ENCODE results near the gene NR2C2. TPM values are rescaled to one million over a fixed set of nuclear protein-coding genes. Genes with fewer than 3 reads are reported as not detected.

The NR2C2 gene
- total RNA-seq, 2 donors from 2014 or later, result 41.8 to 43.6 TPM

GRCh38 chr3:15044326-15044725 is 96.9 kb downstream of the NR2C2 start:
- intact Hi-C loops (cut with DNase I, micrococcal nuclease), result no loop called here
- DNase-seq (no peak), ATAC-seq (no peak)

GRCh38 chr3:15045667-15046066 is 98.3 kb downstream of the NR2C2 start:
- ATAC-seq (no peak), DNase-seq (no peak)
- intact Hi-C loops (cut with DNase I, micrococcal nuclease), result no loop called here

GRCh38 chr3:15049584-15049983 is 102.2 kb downstream of the NR2C2 start:
- no peak for DNase-seq
- intact Hi-C loops (cut with DNase I, micrococcal nuclease), result no loop called here

GRCh38 chr3:15050405-15051092 is 103.2 kb downstream of the NR2C2 start:
- DNase-seq (no peak), ATAC-seq (no peak)
- intact Hi-C loops (cut with DNase I, micrococcal nuclease), result no loop called here

More at GRCh38 chr3:15049584-15049983, 102.2 kb downstream of the NR2C2 start:
- ATAC-seq, result no peak

- intact Hi-C loops (cut with DNase I, micrococcal nuclease), result no loop called here
- peak; percentile 88 for ATAC-seq
- peak; percentile 32 to 44 for DNase-seq
Measured at GRCh38 chr3:15051531-15051930, 104.1 kb downstream of the NR2C2 start.

- intact Hi-C loops (cut with DNase I, micrococcal nuclease), result no loop called here
- DNase-seq, result no peak
- no peak for ATAC-seq
Measured at GRCh38 chr3:15052335-15053242, 105.2 kb downstream of the NR2C2 start.

- no peak for DNase-seq
- no peak for ATAC-seq
- intact Hi-C loops (cut with DNase I, micrococcal nuclease), result no loop called here
Measured at GRCh38 chr3:15053541-15053940, 106.2 kb downstream of the NR2C2 start.

GRCh38 chr3:15055019-15055557 is 107.7 kb downstream of the NR2C2 start:
- ATAC-seq, result no peak
- intact Hi-C loops (cut with DNase I, micrococcal nuclease), result no loop called here
- peak in 1 of 2 donors; percentile 17 for DNase-seq

GRCh38 chr3:15056676-15057404 is 109.5 kb downstream of the NR2C2 start:
- ATAC-seq (peak; percentile 7), DNase-seq (no peak)
- intact Hi-C loops (cut with DNase I, micrococcal nuclease), result no loop called here

- DNase-seq, result no peak
- ATAC-seq, result no peak
- intact Hi-C loops (cut with DNase I, micrococcal nuclease), result no loop called here
Measured at GRCh38 chr3:15060029-15060428, 112.6 kb downstream of the NR2C2 start.

GRCh38 chr3:15063238-15063637 is 115.9 kb downstream of the NR2C2 start:
- intact Hi-C loops (cut with DNase I, micrococcal nuclease), result no loop called here
- no peak for DNase-seq

GRCh38 chr3:15063656-15064286 is 116.4 kb downstream of the NR2C2 start:
- ATAC-seq, result no peak
- intact Hi-C loops (cut with DNase I, micrococcal nuclease), result no loop called here

More at GRCh38 chr3:15063238-15063637, 115.9 kb downstream of the NR2C2 start:
- no peak for ATAC-seq

GRCh38 chr3:15064299-15064834 is 117.0 kb downstream of the NR2C2 start:
- peak; percentile 58 for ATAC-seq
- intact Hi-C loops (cut with DNase I, micrococcal nuclease), result no loop called here
- peak in 1 of 2 donors; percentile 44 for DNase-seq

More at GRCh38 chr3:15063656-15064286, 116.4 kb downstream of the NR2C2 start:
- DNase-seq, result peak in 1 of 2 donors; percentile 36

GRCh38 chr3:15064835-15065549 is 117.6 kb downstream of the NR2C2 start, which contains the start of gene MRPS25:
Gene MRPS25, minus strand, starts transcription at chr3:15065315. Its CDS starts 121 bp downstream, at chr3:15065194.
- intact Hi-C loops (cut with DNase I, micrococcal nuclease), result no loop called here
- ATAC-seq (peak; percentile 96), DNase-seq (peak; percentile 90 to 94)

GRCh38 chr3:15065550-15066007 is 118.2 kb downstream of the NR2C2 start:
- DNase-seq, result peak in 1 of 2 donors; percentile 12
- intact Hi-C loops (cut with DNase I, micrococcal nuclease), result no loop called here
- no peak for ATAC-seq

GRCh38 chr3:15066467-15066866 is 119.1 kb downstream of the NR2C2 start:
- DNase-seq (no peak), ATAC-seq (no peak)
- intact Hi-C loops (cut with DNase I, micrococcal nuclease), result no loop called here

- intact Hi-C loops (cut with DNase I, micrococcal nuclease), result no loop called here
- no peak for ATAC-seq
- DNase-seq, result no peak
Measured at GRCh38 chr3:15069441-15069840, 122.1 kb downstream of the NR2C2 start.
